Measurements from ENCODE around the gene GALE.
"Not testable (repeated sequence)": the region's sequence is repeated elsewhere in the genome, so short reads cannot be mapped to it uniquely, and the experiment has no call there.

GALE gene

DNA sequence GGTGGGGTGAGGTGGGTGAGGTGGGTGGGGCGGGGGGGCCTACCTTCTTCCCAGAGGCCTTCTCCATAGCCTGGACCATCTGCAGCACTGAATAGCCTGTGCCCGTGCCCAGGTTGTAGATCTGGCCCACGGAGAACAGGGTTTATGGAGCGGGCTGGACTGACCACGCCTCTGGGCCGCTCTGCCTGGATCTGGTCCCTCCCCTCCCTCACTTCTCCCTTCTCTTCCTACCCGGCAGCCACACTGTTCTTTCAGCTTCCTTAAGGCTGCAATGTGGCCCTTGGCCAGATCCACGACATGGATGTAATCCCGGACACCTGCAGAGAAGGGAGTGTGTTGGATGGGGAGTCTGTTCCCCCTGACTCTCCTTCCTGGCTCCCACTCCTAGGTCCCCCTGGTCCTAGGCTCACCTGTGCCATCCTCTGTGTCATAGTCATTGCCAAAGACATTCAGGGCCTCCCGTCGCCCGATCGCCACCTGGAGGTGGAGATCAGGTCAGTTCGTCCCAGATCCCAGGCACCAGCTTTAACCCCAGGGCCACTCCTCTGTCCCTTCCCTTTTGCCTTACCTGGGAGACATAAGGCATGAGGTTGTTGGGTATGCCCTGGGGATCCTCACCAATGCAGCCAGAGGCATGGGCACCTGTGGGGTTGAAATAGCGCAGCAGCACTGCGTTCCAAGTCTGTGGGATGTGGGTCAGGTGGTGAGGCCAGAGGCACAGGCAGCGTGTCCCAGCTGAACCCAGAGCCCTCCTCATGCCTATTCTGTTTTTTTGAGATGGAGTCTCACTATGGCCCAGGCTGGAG is 3.9 kb downstream of the GALE start:
- H3K4me3 ChIP-seq (ENCODE audit: insufficient read length, low read depth) = no peak overlapping the region
- peaks cover 57% of the 10 kb centered on the region for H3K36me3 ChIP-seq (ENCODE audit: insufficient read depth, insufficient read length, low read length)
- H3K9me3 ChIP-seq (ENCODE audit: insufficient read depth, low read length) = no peaks in the 10 kb centered on the region
- no peak overlapping the region for H3K9ac ChIP-seq (ENCODE audit: insufficient read length, low read depth)
- DNase-seq (ENCODE audit: low read depth, low spot score) = no peak
- H3K27me3 ChIP-seq (ENCODE audit: insufficient read depth, insufficient read length) = peaks cover 3% of the 10 kb centered on the region
- peaks cover 9% of the 10 kb centered on the region for H3K4me1 ChIP-seq (ENCODE audit: insufficient read depth, insufficient read length)
- no peak for TF ChIP-seq SUZ12 (IDR thresholded peaks at IDR 0.05; ENCODE audit: extremely low read depth, insufficient read depth, insufficient read length)
- TF ChIP-seq YY1 (IDR thresholded peaks at IDR 0.05; ENCODE audit: insufficient read depth, insufficient read length) = no peak

DNA sequence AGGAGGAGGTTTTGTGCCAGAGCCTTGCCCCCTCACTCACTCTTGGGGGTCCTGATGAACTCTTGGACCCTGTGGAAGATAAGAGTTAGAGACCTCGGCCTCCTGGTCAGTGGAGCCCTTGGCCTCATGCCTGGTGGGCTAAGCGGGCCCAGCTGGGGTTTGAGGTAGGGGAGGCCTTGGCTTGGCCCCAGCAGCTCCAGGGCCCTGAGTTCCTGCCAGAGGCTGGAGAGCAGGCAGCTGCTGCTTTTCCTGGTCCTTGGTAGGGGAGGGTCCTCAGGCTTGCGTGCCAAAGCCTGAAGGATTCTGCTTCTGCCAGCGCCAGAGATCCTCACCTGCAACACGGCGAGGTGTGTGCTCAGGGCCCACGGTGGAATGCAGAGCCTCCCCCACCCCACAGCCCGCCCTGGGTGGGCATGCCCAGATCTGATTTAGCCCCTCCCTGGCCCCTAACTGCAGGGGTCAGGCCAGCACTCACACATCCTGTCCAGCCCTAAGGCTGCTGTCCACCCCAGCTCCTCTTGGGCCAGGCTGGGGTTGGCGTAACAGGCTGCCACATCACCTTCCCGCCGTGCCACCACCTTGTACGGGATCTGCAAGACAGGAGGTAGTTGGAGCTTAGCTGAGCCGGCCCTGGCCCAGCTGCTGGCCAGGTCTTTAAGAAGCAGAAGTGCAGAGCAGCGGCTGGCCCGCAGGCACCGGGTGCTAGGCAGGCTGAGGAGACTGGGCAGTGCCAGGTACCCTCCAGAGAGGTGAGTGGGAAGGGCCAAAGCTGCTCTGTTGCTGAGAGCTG is 4.7 kb downstream of the GALE start:
- Histone ChIP-seq H3K9ac (ENCODE audit: insufficient read length, low read depth) (no peak overlapping the region), H3K27me3 (ENCODE audit: insufficient read depth, insufficient read length) (no peaks in the 10 kb centered on the region), H3K4me3 (ENCODE audit: insufficient read length, low read depth) (no peak overlapping the region), H3K4me1 (ENCODE audit: insufficient read depth, insufficient read length) (peaks cover 7% of the 10 kb centered on the region), H3K36me3 (ENCODE audit: insufficient read depth, insufficient read length, low read length) (peaks cover 57% of the 10 kb centered on the region), H3K9me3 (ENCODE audit: insufficient read depth, low read length) (no peaks in the 10 kb centered on the region)
- no peak for DNase-seq (ENCODE audit: low read depth, low spot score)
- TF ChIP-seq ZNF274 (IDR thresholded peaks at IDR 0.05; ENCODE audit: low read depth, low read length) = no peak
- no peak for TF ChIP-seq YY1 (IDR thresholded peaks at IDR 0.05; ENCODE audit: insufficient read depth, insufficient read length)
- no peak for TF ChIP-seq SUZ12 (IDR thresholded peaks at IDR 0.05; ENCODE audit: extremely low read depth, insufficient read depth, insufficient read length)

DNA sequence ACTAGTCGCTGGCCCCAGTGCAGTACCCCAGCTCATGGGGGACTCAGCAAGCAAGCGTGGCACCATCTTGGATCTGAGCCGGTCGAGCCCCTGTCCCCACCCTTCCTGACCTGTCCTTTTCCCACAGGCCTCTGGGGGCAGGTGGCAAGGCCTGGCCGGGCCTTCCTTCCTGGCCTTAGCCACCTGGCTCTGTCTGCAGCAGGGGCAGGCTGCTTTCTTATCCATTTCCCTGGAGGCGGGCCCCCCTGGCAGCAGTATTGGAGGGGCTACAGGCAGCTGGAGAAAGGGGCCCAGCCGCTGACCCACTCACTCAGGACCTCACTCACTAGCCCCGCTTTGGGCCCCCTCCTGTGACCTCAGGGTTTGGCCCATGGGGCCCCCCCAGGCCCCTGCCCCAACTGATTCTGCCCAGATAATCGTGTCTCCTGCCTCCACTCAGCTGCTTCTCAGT is 5.8 kb downstream of the GALE start:
- not testable (repeated sequence) for H3K27me3 ChIP-seq (ENCODE audit: insufficient read depth, insufficient read length); DNase-seq (ENCODE audit: low read depth, low spot score); H3K4me3 ChIP-seq (ENCODE audit: insufficient read length, low read depth); H3K9ac ChIP-seq (ENCODE audit: insufficient read length, low read depth); H3K9me3 ChIP-seq (ENCODE audit: insufficient read depth, low read length); H3K4me1 ChIP-seq (ENCODE audit: insufficient read depth, insufficient read length)
- peaks cover 57% of the 10 kb centered on the region for H3K36me3 ChIP-seq (ENCODE audit: insufficient read depth, insufficient read length, low read length)

DNA sequence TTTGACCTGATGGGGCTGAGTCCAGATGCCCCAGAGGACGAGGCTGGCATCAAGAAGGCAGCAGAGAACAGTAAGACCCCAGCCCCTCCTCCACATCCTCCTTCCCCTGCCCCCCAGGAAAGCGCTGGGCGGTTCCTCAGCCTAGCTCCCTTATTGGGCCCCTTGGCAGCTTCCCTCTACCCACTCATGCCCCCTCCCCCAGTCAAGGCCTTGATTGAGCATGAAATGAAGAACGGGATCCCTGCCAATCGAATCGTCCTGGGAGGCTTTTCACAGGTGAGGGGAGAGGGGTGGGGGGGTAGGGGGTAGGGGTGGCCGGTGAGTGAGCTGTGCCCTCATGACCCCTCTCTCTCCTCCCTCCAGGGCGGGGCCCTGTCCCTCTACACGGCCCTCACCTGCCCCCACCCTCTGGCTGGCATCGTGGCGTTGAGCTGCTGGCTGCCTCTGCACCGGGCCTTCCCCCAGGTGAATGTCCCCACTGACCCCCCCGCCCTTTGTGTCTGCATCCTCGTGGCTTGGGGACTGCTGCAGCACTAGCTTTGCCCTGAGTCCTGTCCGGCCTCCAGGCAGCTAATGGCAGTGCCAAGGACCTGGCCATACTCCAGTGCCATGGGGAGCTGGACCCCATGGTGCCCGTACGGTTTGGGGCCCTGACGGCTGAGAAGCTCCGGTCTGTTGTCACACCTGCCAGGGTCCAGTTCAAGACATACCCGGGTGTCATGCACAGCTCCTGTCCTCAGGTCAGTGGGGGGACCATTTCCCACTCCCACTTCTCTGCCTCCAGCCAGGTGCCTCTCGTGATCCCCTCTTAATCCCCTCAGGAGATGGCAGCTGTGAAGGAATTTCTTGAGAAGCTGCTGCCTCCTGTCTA is 6.5 kb downstream of the GALE start:
- no peak overlapping the region for H3K9ac ChIP-seq (ENCODE audit: insufficient read length, low read depth)
- peaks cover 7% of the 10 kb centered on the region for H3K4me1 ChIP-seq (ENCODE audit: insufficient read depth, insufficient read length)
- peaks cover 57% of the 10 kb centered on the region for H3K36me3 ChIP-seq (ENCODE audit: insufficient read depth, insufficient read length, low read length)
- DNase-seq (ENCODE audit: low read depth, low spot score) = no peak
- TF ChIP-seq SUZ12 (IDR thresholded peaks at IDR 0.05; ENCODE audit: extremely low read depth, insufficient read depth, insufficient read length) (no peak), YY1 (IDR thresholded peaks at IDR 0.05; ENCODE audit: insufficient read depth, insufficient read length) (no peak), ZNF274 (IDR thresholded peaks at IDR 0.05; ENCODE audit: low read depth, low read length) (no peak)
- no peaks in the 10 kb centered on the region for H3K27me3 ChIP-seq (ENCODE audit: insufficient read depth, insufficient read length)
- H3K4me3 ChIP-seq (ENCODE audit: insufficient read length, low read depth) = no peak overlapping the region
- no peaks in the 10 kb centered on the region for H3K9me3 ChIP-seq (ENCODE audit: insufficient read depth, low read length)

DNA sequence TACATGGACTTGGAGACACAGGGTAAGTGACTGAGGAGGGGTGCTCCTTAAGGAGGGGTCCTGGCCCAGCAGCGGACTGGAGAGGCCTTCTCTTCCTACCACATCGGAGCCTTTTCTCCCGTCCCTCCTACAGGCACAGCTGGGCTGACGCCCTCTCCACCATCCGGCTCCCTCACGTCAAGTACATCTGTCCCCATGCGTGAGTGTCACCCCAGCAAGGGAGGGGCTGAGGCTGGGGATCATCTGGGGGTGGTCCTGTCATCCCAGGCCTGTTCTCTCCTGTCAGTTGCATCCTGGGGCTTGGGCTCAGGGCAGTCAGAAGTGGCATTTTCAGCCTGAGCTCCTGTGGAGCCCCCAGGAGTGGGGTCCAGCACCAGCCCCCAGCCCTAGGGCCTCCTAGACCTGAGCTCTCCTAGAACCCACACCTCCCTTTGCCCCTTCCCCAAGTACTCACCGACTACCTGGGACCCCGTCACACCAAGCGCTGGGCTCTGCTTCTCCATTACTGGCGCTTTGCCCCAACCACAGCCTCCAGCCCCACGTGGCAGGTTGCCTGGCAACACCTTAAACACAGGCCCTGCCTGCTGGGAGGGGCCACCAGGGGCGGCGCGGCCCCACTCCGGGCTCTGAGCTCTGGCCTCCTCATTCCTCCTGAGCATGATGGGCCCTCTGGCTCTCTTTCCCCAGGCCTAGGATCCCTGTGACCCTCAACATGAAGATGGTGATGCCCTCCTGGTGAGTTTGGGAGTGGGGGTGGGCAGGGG is 7.4 kb downstream of the GALE start:
- Histone ChIP-seq H3K9me3 (ENCODE audit: insufficient read depth, low read length) (no peaks in the 10 kb centered on the region), H3K4me3 (ENCODE audit: insufficient read length, low read depth) (no peak overlapping the region), H3K9ac (ENCODE audit: insufficient read length, low read depth) (peak overlapping the region; percentile 80), H3K27me3 (ENCODE audit: insufficient read depth, insufficient read length) (no peaks in the 10 kb centered on the region), H3K36me3 (ENCODE audit: insufficient read depth, insufficient read length, low read length) (peaks cover 54% of the 10 kb centered on the region), H3K4me1 (ENCODE audit: insufficient read depth, insufficient read length) (peaks cover 2% of the 10 kb centered on the region)
- DNase-seq (ENCODE audit: low read depth, low spot score) = no peak
- TF ChIP-seq ZNF274 (IDR thresholded peaks at IDR 0.05; ENCODE audit: low read depth, low read length) = no peak
- no peak for TF ChIP-seq SUZ12 (IDR thresholded peaks at IDR 0.05; ENCODE audit: extremely low read depth, insufficient read depth, insufficient read length)
- TF ChIP-seq YY1 (IDR thresholded peaks at IDR 0.05; ENCODE audit: insufficient read depth, insufficient read length) = no peak

DNA sequence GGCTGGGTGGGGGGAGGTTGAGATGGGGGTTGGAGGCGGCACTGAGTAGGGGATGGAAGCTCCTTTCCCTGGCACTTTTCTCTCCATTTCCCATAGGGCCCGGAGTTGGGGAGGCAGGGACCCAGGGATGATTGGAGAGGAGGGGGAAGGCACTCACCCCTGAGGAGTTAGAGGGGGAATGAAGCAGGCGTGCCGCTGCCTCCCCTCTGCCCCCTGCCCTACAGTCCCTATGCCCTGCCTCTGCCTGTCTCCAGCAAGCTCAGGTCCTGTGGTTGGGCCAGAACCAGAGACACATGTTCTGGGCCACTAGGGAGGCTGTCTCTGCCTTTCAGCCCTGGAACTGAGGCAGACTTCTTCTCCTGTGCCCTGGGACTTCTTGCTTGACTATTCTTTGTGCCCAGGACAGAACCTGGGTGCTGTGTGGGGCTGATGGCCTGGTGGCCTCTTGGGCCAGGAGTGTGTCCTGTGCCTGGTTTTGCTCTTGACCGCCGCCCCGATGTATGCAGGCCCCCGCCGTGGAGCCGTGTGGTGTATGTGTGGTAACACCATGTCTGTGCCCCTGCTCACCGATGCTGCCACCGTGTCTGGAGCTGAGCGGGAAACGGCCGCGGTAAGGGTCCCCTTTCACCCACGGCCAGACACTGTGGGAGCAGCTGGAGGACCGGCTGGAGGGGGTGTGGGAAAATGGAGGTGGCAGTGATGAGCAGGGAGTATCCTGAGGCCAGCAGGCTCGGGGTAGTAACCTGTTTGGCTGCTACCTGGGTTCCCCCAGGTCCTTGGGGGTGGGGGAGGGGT is 8.2 kb downstream of the GALE start:
- peak overlapping the region; percentile 83 for H3K4me3 ChIP-seq (ENCODE audit: insufficient read length, low read depth)
- H3K27me3 ChIP-seq (ENCODE audit: insufficient read depth, insufficient read length) = no peaks in the 10 kb centered on the region
- peaks cover 2% of the 10 kb centered on the region for H3K4me1 ChIP-seq (ENCODE audit: insufficient read depth, insufficient read length)
- TF ChIP-seq SUZ12 (IDR thresholded peaks at IDR 0.05; ENCODE audit: extremely low read depth, insufficient read depth, insufficient read length) (no peak), YY1 (IDR thresholded peaks at IDR 0.05; ENCODE audit: insufficient read depth, insufficient read length) (no peak), ZNF274 (IDR thresholded peaks at IDR 0.05; ENCODE audit: low read depth, low read length) (no peak)
- peak overlapping the region; percentile 80 for H3K9ac ChIP-seq (ENCODE audit: insufficient read length, low read depth)
- peaks cover 51% of the 10 kb centered on the region for H3K36me3 ChIP-seq (ENCODE audit: insufficient read depth, insufficient read length, low read length)
- DNase-seq (ENCODE audit: low read depth, low spot score) = no peak
- H3K9me3 ChIP-seq (ENCODE audit: insufficient read depth, low read length) = no peaks in the 10 kb centered on the region

Measured in NT2/D1 (cell line).